H9 (cell line): ENCODE results near the gene RASGEF1C. TPM values are rescaled to one million over a fixed set of nuclear protein-coding genes. Genes with fewer than 3 reads are reported as not detected.

Source experiments
- DNase-seq: peaks from one replicate; pipeline ENCODE4 v3.0.0-alpha.2; 2017
- H2AFZ ChIP-seq: one replicate; pipeline ENCODE4 v1.6.1; 2013; ENCODE audit warnings: mild to moderate bottlenecking, low read length, control low read depth, moderate library complexity
- H2AK5ac ChIP-seq: 2 replicates; pipeline ENCODE4 v1.6.1; 2013; ENCODE audit warnings: low read length, control low read depth, mixed read lengths; ENCODE audit not compliant: insufficient read length
- H2BK120ac ChIP-seq: one replicate; pipeline ENCODE4 v1.6.1; 2013; ENCODE audit warnings: low read depth, mild to moderate bottlenecking, low read length, control low read depth, inconsistent platforms; ENCODE audit not compliant: poor library complexity, severe bottlenecking
- H2BK12ac ChIP-seq: 2 replicates; pipeline ENCODE4 v1.6.1; 2013; ENCODE audit warnings: low read length, control low read depth, mixed read lengths, low read depth; ENCODE audit not compliant: insufficient read length
- H2BK15ac ChIP-seq: 2 replicates; pipeline ENCODE4 v1.6.1; 2013; ENCODE audit warnings: low read depth, low read length, control low read depth
- H2BK20ac ChIP-seq: one replicate; pipeline ENCODE4 v1.6.1; 2013; ENCODE audit warnings: low read depth, mild to moderate bottlenecking, low read length, control low read depth, inconsistent platforms; ENCODE audit not compliant: poor library complexity, severe bottlenecking
- H2BK5ac ChIP-seq: 2 replicates; pipeline ENCODE4 v1.6.1; 2013; ENCODE audit warnings: low read length, control low read depth, mixed read lengths; ENCODE audit not compliant: insufficient read length
- H3K14ac ChIP-seq: 2 replicates; pipeline ENCODE4 v1.6.1; 2013; ENCODE audit warnings: low read length, control low read depth; ENCODE audit not compliant: insufficient read depth
- H3K18ac ChIP-seq: 2 replicates; pipeline ENCODE4 v1.6.1; 2013; ENCODE audit warnings: low read depth, mild to moderate bottlenecking, mixed read lengths, low read length, control low read depth; ENCODE audit not compliant: insufficient read length
- H3K23ac ChIP-seq: 2 replicates; pipeline ENCODE4 v1.6.1; 2013; ENCODE audit warnings: low read length, control low read depth, mixed read lengths, low read depth; ENCODE audit not compliant: insufficient read length
- H3K23me2 ChIP-seq: 2 replicates; pipeline ENCODE4 v1.6.1; 2013; ENCODE audit warnings: low read depth, mild to moderate bottlenecking, mixed read lengths, low read length, control low read depth; ENCODE audit not compliant: insufficient read length, poor library complexity, severe bottlenecking
- H3K27ac ChIP-seq: 2 replicates; pipeline ENCODE4 v1.5.1; 2013; ENCODE audit warnings: low read length, control low read depth, mixed read lengths, low read depth; ENCODE audit not compliant: insufficient read length
- H3K27me3 ChIP-seq: 2 replicates; pipeline ENCODE4 v1.6.1; 2013; ENCODE audit warnings: low read length, control low read depth, inconsistent platforms; ENCODE audit not compliant: insufficient read depth
- H3K4ac ChIP-seq: 2 replicates; pipeline ENCODE4 v1.6.1; 2013; ENCODE audit warnings: low read depth, mild to moderate bottlenecking, control low read depth, inconsistent platforms, low read length, moderate library complexity
- H3K4me1 ChIP-seq: 2 replicates; pipeline ENCODE4 v1.6.1; 2013; ENCODE audit warnings: low read length, control low read depth, inconsistent platforms; ENCODE audit not compliant: insufficient read depth
- H3K4me2 ChIP-seq: 2 replicates; pipeline ENCODE4 v1.6.1; 2013; ENCODE audit warnings: low read length, control low read depth, mixed read lengths; ENCODE audit not compliant: insufficient read length, insufficient read depth
- H3K56ac ChIP-seq: 2 replicates; pipeline ENCODE4 v1.6.1; 2013; ENCODE audit warnings: low read depth, mild to moderate bottlenecking, mixed read lengths, low read length, control low read depth; ENCODE audit not compliant: insufficient read length
- H3K79me1 ChIP-seq: 2 replicates; pipeline ENCODE4 v1.6.1; 2013; ENCODE audit warnings: low read depth, mild to moderate bottlenecking, moderate library complexity, low read length, control low read depth, inconsistent platforms; ENCODE audit not compliant: insufficient read depth, poor library complexity, severe bottlenecking
- H3K79me2 ChIP-seq: 2 replicates; pipeline ENCODE4 v1.6.1; 2013; ENCODE audit warnings: low read length, control low read depth, inconsistent platforms; ENCODE audit not compliant: insufficient read depth
- H3K9ac ChIP-seq: 2 replicates; pipeline ENCODE4 v1.6.1; 2013; ENCODE audit warnings: low read length, control low read depth, mixed read lengths; ENCODE audit not compliant: insufficient read length; ENCODE audit errors: extremely low read depth
- H3K9me3 ChIP-seq: one replicate; pipeline ENCODE4 v1.6.1; 2013; ENCODE audit warnings: low read depth, low read length, inconsistent platforms; ENCODE audit not compliant: control insufficient read depth
- H3T11ph ChIP-seq: one replicate; pipeline ENCODE4 v1.6.1; 2013; ENCODE audit warnings: mild to moderate bottlenecking, low read length, control low read depth, inconsistent platforms
- H4K20me1 ChIP-seq: one replicate; pipeline ENCODE4 v1.6.1; 2013; ENCODE audit not compliant: control insufficient read depth, insufficient read length, insufficient read depth
- H4K5ac ChIP-seq: 2 replicates; pipeline ENCODE4 v1.6.1; 2013; ENCODE audit warnings: low read depth, mild to moderate bottlenecking, mixed read lengths, low read length, control low read depth; ENCODE audit not compliant: insufficient read length
- H4K8ac ChIP-seq: replicated peaks from 2 replicates; pipeline ENCODE4 v1.6.1; 2013; ENCODE audit warnings: low read length, control low read depth, mixed read lengths, low read depth; ENCODE audit not compliant: insufficient read length
- H4K91ac ChIP-seq: 2 replicates; pipeline ENCODE4 v1.6.1; 2013; ENCODE audit warnings: low read depth, mild to moderate bottlenecking, moderate library complexity, mixed read lengths, low read length, control low read depth; ENCODE audit not compliant: insufficient read length
- H3K27ac Mint-ChIP-seq, 3 experiments: 2 replicates in 2 of 3; 3 replicates in 1 of 3; pipeline ENCODE4 v1.8.0; 2020 to 2021; ENCODE audit warnings: mixed read lengths in 3 of 3, mild to moderate bottlenecking in 1 of 3, moderate library complexity in 1 of 3
- H3K27me3 Mint-ChIP-seq: 2 replicates; pipeline ENCODE4 v1.8.0; 2021; ENCODE audit warnings: low read depth, mild to moderate bottlenecking, moderate library complexity, mixed read lengths
- H3K36me3 Mint-ChIP-seq, 3 experiments: 2 replicates in 2 of 3; 3 replicates in 1 of 3; pipeline ENCODE4 v1.8.0; 2020 to 2021; ENCODE audit warnings: low read depth in 3 of 3, mixed read lengths in 3 of 3; ENCODE audit not compliant: insufficient read depth in 1 of 3
- H3K4me1 Mint-ChIP-seq, 2 experiments: 2 replicates each; pipeline ENCODE4 v1.8.0; 2020; ENCODE audit warnings: mixed read lengths in 2 of 2
- H3K4me3 Mint-ChIP-seq, 2 experiments: 2 replicates in 1 of 2; 3 replicates in 1 of 2; pipeline ENCODE4 v1.8.0; 2020 to 2021; ENCODE audit warnings: mild to moderate bottlenecking in 2 of 2, mixed read lengths in 2 of 2, moderate library complexity in 1 of 2
- H3K9me3 Mint-ChIP-seq, 2 experiments: 2 replicates in 1 of 2; 3 replicates in 1 of 2; pipeline ENCODE4 v1.8.0; 2020; ENCODE audit warnings: mild to moderate bottlenecking in 2 of 2, mixed read lengths in 2 of 2, moderate library complexity in 1 of 2
- CTCF ChIP-seq: fragments of 200-600 bp; sonication (generic); conservative IDR thresholded peaks from 3 replicates; pipeline ENCODE4 v1.8.0; 2021; ENCODE audit warnings: antibody characterized with exemption, mild to moderate bottlenecking
- WGBS: extraction: QIAGEN DNeasy Blood & Tissue Kit; methylation state at CpG from one replicate; pipeline ENCODE4 v1.1.7; 2013; ENCODE audit warnings: missing lambda C conversion rate, low lambda C conversion rate, mixed read lengths; ENCODE audit not compliant: insufficient read length; ENCODE audit errors: extremely low coverage; 5-methylcytosine and 5-hydroxymethylcytosine counted together
- total RNA-seq: library from RNA; stranded (reverse); gene quantifications from 2 replicates; pipeline ENCODE4 v1.2.1, GENCODE V29; 2021

RASGEF1C gene
- total RNA-seq, 1 experiment from 2014 or later, result 0.83 TPM

GRCh38 chr5:180093651-180094382, 115.2 kb downstream of the RASGEF1C start:
- Histone ChIP-seq H3K56ac (no peak overlapping the region), H3K4me1 (no peaks in the 10 kb centered on the region), H3K79me1 (no peaks in the 10 kb centered on the region), H3K4me2 (no peak overlapping the region), H2BK15ac (no peak overlapping the region), H3K23me2 (peaks cover 7% of the 10 kb centered on the region), H3K18ac (no peak overlapping the region), H3K27ac (no peak overlapping the region), H2BK120ac (no peak overlapping the region), H2AK5ac (no peak overlapping the region), H4K20me1 (no peaks in the 10 kb centered on the region), H3K14ac (no peak overlapping the region), H2BK5ac (no peak overlapping the region), H3K27me3 (no peaks in the 10 kb centered on the region), H4K5ac (no peak overlapping the region), H3K4ac (no peak overlapping the region), H3K23ac (no peak overlapping the region), H3K9me3 (no peaks in the 10 kb centered on the region), H4K8ac (no peak overlapping the region), H2AFZ (no peak overlapping the region), H4K91ac (no peak overlapping the region), H2BK12ac (no peak overlapping the region), H2BK20ac (no peak overlapping the region), H3K9ac (no peak overlapping the region), H3K79me2 (no peaks in the 10 kb centered on the region), H3T11ph (no peak overlapping the region)
- H3K27me3 Mint-ChIP-seq, result peaks cover 4% of the 10 kb centered on the region
- no peak for TF ChIP-seq CTCF
- H3K27ac Mint-ChIP-seq, result no peak overlapping the region; a peak in 1 of 7 replicates
- H3K4me1 Mint-ChIP-seq, result peaks cover 11 to 19% of the 10 kb centered on the region in 2 experiments
- H3K9me3 Mint-ChIP-seq, result peaks cover 0 to 3% of the 10 kb centered on the region in 2 experiments; a peak in 3 of 5 replicates
- H3K4me3 Mint-ChIP-seq, result no peak overlapping the region
- H3K36me3 Mint-ChIP-seq, result peaks cover 0 to 11% (median 0%) of the 10 kb centered on the region in 3 experiments; a peak in 3 of 7 replicates
- no peak for DNase-seq
- WGBS, result no CpG with 5 or more reads among the region's 9 CpGs
